ENCODE results near the gene MEF2C. TPM values are rescaled to one million over a fixed set of nuclear protein-coding genes. Genes with fewer than 3 reads are reported as not detected.

MEF2C gene
- total RNA-seq, 2 experiments from 2014 or later: 0.60 to 0.87 TPM

DNA sequence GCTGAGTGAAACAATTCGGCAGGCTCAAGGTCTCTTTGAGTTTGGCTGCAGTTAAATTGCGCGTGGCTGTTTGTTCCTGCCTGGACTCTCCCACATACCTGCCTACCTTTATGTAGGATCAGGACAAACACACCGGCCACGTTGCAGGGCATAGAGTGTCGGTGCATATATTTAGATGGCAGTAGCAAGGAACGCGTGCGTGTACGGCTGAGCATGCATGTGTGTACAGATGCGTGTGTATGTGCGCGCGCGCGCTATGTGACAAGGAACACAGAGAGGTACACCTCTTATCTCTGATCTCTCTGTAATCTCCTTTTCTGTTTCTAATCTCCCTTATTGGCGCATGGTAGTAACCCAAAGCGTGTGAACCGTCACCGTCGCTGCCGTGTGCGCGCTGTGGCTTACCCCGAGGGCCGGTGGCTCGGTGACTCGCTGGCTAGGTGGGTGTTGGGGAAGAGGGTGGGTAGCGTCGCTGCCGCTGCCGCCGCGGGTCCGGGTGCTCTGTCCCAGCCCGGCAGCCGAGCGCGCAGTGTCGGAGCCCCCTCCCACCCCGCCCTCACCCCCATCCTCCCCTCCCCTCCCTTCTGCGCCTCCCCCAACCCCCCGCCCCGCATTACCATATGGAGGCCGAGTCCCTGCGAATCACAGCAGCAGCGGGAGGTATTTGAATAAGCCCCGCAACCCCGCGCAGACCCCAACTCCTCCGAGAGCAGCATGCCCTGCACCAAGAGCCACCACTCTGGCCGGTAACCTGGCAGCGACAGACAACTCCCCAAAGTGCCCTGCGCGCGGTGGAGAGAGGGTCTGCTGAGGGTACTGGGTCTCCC lies 204.8 kb downstream of the MEF2C start:
- Mint-ChIP-seq H3K4me3 (peak overlapping the region; percentile 50), H3K4me1 (ENCODE audit: low read depth) (peaks cover 23% of the 10 kb centered on the region), H3K9me3 (no peaks in the 10 kb centered on the region), H3K36me3 (ENCODE audit: low read depth) (no peaks in the 10 kb centered on the region), H3K27me3 (peaks cover 89% of the 10 kb centered on the region), H3K27ac (no peak overlapping the region)
- Histone ChIP-seq H3K36me3 (ENCODE audit: insufficient read depth, low read length) (no peaks in the 10 kb centered on the region), H3K9me3 (ENCODE audit: control insufficient read depth in 1 of 2, insufficient read depth in 1 of 2, low read length in 2 of 2) (peaks cover 0 to 43% of the 10 kb centered on the region in 2 experiments), H3K27ac (ENCODE audit: low read depth in 1 of 2, low read length in 2 of 2) (no peak overlapping the region), H3K4me1 (ENCODE audit: insufficient read depth, low read length) (peaks cover 38% of the 10 kb centered on the region), H3K27me3 (ENCODE audit: control insufficient read depth in 1 of 2, insufficient read depth in 2 of 2, low read length in 2 of 2) (peaks cover 81 to 96% of the 10 kb centered on the region in 2 experiments), H3K4me3 (ENCODE audit: low read length) (no peak overlapping the region)
- ChIA-PET POLR2A (no interaction called here), CTCF (no interaction called here)
- TF ChIP-seq, protein P1, sequence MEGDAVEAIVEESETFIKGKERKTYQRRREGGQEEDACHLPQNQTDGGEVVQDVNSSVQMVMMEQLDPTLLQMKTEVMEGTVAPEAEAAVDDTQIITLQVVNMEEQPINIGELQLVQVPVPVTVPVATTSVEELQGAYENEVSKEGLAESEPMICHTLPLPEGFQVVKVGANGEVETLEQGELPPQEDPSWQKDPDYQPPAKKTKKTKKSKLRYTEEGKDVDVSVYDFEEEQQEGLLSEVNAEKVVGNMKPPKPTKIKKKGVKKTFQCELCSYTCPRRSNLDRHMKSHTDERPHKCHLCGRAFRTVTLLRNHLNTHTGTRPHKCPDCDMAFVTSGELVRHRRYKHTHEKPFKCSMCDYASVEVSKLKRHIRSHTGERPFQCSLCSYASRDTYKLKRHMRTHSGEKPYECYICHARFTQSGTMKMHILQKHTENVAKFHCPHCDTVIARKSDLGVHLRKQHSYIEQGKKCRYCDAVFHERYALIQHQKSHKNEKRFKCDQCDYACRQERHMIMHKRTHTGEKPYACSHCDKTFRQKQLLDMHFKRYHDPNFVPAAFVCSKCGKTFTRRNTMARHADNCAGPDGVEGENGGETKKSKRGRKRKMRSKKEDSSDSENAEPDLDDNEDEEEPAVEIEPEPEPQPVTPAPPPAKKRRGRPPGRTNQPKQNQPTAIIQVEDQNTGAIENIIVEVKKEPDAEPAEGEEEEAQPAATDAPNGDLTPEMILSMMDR (IDR thresholded peaks at IDR 0.05): no peak
- intact Hi-C loops (cut with DNase I, micrococcal nuclease): loop anchor here in 1 of 2 experiments (5.0 kb wide), 1 partner anchor 536 kb away; no protein-coding TSS in a partner anchor
- DNase-seq: no peak
- ATAC-seq (ENCODE audit: poor library complexity): no peak

DNA sequence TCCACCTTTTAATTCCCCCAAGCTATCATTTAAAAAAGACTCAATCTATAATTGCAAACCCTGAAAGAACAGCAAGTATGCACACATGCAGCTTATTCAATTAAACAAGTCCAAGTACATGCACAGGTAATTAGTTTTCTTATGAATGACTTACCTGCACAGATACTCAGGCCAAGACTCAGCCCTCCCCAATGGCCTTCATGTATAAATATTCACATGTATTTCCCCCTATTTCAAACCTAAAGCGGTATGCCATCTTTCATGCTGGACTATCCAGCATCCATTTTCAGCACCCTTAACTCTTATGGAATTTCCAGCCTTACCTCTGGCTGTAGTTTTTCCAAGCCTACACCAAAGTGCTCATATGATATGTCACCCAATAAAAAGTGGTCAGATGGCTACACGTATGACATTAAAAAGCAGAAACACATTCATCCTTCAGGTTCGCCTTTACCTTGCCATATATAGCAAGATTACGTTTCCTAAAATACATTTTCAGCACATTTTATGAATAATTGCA lies 205.5 kb downstream of the MEF2C start:
- H3K27ac Mint-ChIP-seq: no peak overlapping the region
- no peak overlapping the region for H3K4me3 Mint-ChIP-seq

DNA sequence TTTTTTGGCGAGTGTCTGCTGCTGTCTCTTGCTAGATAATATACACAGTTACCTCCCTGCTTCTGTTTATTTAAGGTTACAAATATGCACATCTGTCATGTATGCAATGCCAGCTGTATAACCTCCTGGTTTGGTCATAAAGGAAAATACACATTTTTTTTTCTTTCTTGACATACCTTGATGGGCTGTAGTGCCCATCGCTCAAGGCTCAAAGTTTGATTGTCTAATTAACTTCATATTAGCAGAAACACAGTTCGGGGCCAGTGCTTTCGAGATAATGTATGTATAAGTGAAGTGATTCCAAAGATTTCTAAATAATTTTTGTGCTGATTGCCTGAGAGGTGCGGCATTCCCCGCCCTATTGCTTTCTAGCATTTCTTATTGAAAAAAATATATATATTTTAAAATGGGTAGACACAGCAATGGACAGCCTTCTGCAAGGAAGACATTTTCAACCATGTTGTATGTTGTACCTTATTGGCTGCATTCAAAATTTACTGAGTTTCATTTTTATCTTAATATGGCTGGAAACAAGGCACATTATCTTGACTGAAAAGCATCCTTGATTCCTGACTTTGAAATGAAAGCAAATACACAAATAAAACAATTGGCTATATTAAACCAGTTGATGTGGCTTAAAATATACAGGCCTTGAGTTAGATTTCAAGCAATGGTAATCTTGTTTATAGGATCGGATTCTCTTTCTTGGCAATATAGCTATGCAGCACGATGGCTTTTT lies 206.2 kb downstream of the MEF2C start:
- Histone ChIP-seq H3K36me3 (ENCODE audit: insufficient read depth, low read length) (no peaks in the 10 kb centered on the region), H3K4me1 (ENCODE audit: insufficient read depth, low read length) (peaks cover 40% of the 10 kb centered on the region), H3K27ac (ENCODE audit: low read depth in 1 of 2, low read length in 2 of 2) (no peak overlapping the region), H3K27me3 (ENCODE audit: control insufficient read depth in 1 of 2, insufficient read depth in 2 of 2, low read length in 2 of 2) (peaks cover 84 to 96% of the 10 kb centered on the region in 2 experiments), H3K9me3 (ENCODE audit: control insufficient read depth in 1 of 2, insufficient read depth in 1 of 2, low read length in 2 of 2) (peaks cover 0 to 53% of the 10 kb centered on the region in 2 experiments), H3K4me3 (ENCODE audit: low read length) (no peak overlapping the region)
- peaks cover 27% of the 10 kb centered on the region for H3K4me1 Mint-ChIP-seq (ENCODE audit: low read depth)
- H3K4me3 Mint-ChIP-seq: peak overlapping the region; percentile 34
- peaks cover 90% of the 10 kb centered on the region for H3K27me3 Mint-ChIP-seq
- ChIA-PET CTCF (no interaction called here), POLR2A (no interaction called here)
- H3K36me3 Mint-ChIP-seq (ENCODE audit: low read depth): no peaks in the 10 kb centered on the region
- peaks cover 2% of the 10 kb centered on the region for H3K9me3 Mint-ChIP-seq
- no peak overlapping the region for H3K27ac Mint-ChIP-seq
- TF ChIP-seq, protein P1 (IDR thresholded peaks at IDR 0.05): no peak
- intact Hi-C loops (cut with DNase I, micrococcal nuclease): loop anchor here in 1 of 2 experiments (5.0 kb wide), 1 partner anchor 535 kb away; no protein-coding TSS in a partner anchor
- DNase-seq (no peak), ATAC-seq (ENCODE audit: poor library complexity) (no peak)

More for the DNA sequence above, 205.5 kb downstream of the MEF2C start:
- CTCF ChIA-PET: no interaction called here
- POLR2A ChIA-PET: no interaction called here
- Histone ChIP-seq H3K9me3 (ENCODE audit: control insufficient read depth in 1 of 2, insufficient read depth in 1 of 2, low read length in 2 of 2) (peaks cover 0 to 51% of the 10 kb centered on the region in 2 experiments), H3K27me3 (ENCODE audit: control insufficient read depth in 1 of 2, insufficient read depth in 2 of 2, low read length in 2 of 2) (peaks cover 83 to 96% of the 10 kb centered on the region in 2 experiments), H3K4me1 (ENCODE audit: insufficient read depth, low read length) (peaks cover 38% of the 10 kb centered on the region), H3K36me3 (ENCODE audit: insufficient read depth, low read length) (no peaks in the 10 kb centered on the region), H3K4me3 (ENCODE audit: low read length) (no peak overlapping the region), H3K27ac (ENCODE audit: low read depth in 1 of 2, low read length in 2 of 2) (no peak overlapping the region)
- H3K27me3 Mint-ChIP-seq: peaks cover 89% of the 10 kb centered on the region
- no peaks in the 10 kb centered on the region for H3K9me3 Mint-ChIP-seq
- H3K4me1 Mint-ChIP-seq (ENCODE audit: low read depth): peaks cover 23% of the 10 kb centered on the region
- TF ChIP-seq, protein P1 (IDR thresholded peaks at IDR 0.05): no peak
- DNase-seq (no peak), ATAC-seq (ENCODE audit: poor library complexity) (no peak)
- H3K36me3 Mint-ChIP-seq (ENCODE audit: low read depth): no peaks in the 10 kb centered on the region
- intact Hi-C loops (cut with DNase I, micrococcal nuclease): loop anchor here in 1 of 2 experiments (5.0 kb wide), 1 partner anchor 535 kb away; no protein-coding TSS in a partner anchor
